ENCODE results near the gene ST6GALNAC3.
A peak's percentile ranks its signal among the peaks of the same experiment; 100 is the strongest.

ST6GALNAC3 gene

DNA sequence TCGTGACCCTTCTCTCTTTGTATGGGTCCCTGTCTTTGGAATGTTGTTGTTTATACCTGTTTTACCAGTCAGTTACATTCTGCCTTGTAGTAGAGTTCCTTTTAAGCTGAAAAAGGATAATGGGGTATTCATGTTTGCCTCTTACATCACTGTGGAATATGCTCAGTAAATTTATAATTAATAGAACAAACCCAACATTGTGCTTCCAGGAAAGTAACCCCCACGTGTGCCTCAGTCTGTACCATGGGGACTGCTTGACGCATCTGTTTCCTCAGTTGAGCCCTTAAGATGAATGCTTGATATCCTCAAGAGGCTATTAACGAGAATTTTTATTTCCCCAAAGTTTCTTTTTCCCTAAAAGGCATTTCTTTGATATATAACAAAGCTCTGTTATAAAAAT, 73.4 kb downstream of the ST6GALNAC3 start:
- DNase-seq = no peak

DNA sequence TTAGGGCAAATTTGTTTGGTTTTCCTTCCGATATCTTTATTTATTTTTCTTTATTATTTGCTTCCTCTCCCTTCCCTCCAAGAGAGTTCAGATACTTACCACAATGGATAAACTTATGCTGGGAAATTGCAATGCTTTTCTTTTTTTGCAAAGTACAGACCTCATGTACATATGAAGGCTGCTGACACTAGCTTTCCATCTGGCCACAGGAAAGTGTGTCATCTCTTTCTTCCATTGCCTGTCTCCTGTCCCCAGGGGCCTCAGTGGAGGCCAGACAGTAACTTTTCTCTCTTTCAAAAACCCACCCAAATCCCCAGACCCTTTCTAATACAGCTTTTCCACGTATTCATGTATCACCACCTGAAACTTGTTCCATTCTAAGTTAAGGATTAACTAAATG, 73.9 kb downstream of the ST6GALNAC3 start:
- DNase-seq = no peak

DNA sequence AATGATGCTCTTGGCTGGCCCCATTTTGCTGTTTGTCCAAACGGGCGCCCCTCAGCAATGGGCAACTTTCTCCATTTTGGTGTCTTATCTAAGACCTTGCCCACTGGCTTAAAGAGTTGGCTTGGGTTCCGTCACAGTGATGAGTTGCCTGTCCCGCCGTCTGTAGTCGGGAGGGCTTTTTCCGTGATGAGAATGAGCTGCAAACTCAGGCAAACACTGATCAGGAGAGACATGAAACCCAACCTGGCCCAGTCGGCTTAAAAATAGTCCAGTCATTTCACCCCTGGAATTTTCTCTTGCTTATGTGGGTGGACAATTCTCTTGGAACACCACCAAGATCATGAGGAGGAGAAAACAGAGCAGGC, 79.3 kb downstream of the ST6GALNAC3 start:
- DNase-seq = no peak

DNA sequence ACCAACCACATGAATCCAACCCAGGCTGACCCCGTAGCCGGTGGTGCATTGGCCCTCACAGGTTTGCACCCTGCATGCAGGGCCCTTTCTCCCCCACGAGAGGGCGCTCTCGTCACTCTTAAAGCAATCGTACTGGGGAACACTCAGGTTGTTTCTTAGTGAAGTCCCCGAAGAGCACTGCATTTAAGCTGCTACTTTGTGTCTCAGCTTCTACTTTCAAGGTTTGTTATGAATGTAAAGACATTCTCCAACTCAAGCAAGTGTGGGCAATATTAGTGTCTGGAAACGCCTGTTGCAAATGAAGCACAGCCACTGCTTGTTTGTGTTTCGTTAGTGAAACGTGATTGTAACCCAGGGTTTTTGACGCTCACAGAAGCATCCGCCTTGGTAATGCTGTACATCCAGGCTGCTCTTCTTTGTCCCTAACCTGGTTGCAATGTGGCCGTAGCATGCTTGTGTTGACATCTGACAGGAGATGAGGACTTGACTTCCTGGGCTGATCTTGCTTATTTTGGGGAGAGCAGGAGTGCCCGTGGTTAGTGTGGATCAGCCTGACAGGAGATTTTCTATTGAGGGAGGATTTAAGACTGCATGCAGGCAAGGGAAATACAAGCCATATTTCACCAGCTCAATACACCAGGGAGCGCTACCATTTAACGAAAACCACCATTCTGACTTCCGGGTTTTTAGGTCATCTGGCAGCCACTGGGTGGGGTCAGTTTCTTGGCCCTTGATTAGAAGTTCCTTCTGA, 79.8 kb downstream of the ST6GALNAC3 start:
- DNase-seq = peak; percentile 83

DNA sequence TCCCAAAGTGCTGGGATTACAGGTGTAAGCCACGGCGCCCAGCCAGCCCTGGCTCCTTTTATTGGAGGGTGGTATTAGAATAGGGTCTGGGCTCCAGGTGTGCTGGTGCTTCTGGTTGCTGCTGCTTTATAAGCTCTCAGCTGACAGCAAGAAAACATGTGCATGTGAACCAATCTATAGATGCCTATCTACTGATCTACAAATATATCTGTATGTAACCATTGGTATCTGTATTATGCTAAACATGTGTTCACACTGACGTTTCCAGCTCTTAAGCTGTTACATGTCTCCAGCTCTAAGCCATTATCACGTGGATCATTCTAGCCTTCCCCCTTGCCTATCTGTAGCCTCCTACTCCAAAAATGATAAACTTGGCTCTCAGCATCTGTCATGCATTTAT, 82.4 kb downstream of the ST6GALNAC3 start:
- DNase-seq = no peak

DNA sequence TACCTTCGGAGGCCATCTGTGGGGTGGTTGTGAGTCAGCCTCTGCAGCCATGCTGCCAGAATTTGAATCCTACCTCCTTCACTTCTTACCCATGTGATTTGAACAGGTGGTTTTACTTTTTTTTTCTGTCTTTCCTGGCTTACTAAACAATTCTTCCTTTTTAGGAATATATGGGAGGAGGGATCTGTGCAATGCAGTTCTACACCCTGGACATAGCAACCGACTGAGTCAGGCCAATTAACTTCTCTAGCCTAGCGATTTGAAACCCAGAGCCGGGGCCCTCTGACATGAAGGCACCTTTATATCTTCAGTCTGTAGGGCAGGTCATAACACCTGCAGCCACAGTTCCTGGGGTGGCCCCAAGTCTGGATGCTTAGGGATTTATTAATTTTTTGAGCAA, 83.6 kb downstream of the ST6GALNAC3 start:
- no peak for DNase-seq

DNA sequence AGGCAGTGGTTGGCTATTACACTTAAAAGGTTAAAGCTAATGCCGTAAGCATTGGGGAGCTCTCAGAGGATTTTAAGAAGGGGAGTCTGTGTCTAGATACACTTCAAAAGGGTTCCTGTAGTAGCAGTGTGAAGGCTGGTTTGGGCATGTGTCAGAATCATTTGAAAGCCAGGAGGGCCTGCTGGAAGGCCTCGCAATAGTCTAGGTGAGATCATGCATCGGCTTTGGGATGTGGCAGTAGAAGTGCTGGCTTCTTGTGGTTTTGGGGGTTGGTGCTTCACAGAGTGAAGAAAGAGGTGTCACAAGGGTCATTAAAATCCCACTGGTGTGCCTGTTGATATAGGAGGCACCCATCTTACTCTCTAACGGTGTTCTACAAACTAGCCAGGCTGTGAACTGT, 85.7 kb downstream of the ST6GALNAC3 start:
- DNase-seq = no peak

DNA sequence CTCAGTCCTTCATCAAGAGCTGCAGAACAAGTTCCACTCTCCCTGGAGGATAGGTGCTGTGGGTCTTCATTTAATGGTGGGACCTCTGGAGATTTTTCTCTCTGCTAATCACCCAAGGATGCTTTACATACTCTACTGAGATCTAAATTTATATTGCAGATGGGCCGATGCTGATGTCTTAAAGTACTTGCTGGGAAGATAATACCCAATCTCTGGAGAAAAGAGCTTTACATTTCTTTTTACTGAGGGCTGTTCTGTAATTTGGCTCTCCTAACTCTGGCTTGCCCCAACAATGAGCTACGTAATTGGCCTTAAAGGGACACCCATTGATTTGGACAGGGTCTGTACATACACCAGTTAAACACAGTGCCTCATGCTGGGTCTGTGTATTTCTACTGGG, 86.9 kb downstream of the ST6GALNAC3 start:
- DNase-seq = no peak

DNA sequence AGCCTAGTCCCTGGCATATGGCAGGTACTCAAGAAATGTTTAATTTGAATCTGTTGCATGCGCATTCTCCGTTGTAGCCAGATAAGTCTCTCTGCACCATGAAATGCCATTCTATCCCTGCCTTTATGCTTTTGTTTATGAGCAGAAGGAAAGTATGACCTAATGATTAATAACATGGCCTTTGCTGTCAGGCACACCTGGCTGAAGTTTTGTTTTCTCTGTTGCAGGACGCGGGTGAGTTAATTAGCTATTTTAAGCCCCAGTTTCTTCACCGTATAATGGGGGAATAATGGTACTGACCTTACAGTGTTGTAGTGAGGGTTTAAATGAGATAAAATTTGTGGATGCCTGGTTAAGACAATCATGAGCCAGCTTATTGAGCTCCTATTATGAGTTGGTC, 87.7 kb downstream of the ST6GALNAC3 start:
- no peak for DNase-seq

DNA sequence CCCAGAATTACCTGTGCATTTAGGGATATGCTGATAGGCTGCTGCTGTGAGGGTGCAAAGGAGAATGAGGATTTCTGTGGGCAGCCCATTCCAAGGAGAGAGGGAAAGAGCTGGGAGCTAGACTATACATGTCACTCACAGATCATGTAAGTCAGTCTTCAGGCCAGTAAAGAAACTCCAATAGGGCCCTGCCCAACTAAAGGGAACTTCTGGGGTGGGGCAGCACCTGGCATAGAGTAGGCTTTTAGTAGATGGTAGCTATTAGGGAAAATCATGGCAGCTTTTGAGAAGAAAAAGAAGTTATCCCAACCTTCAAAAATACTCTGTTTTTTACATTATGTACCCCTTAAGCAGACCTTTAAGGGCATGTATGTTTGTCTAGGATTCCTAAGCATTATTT, 89.6 kb downstream of the ST6GALNAC3 start:
- DNase-seq = no peak

DNA sequence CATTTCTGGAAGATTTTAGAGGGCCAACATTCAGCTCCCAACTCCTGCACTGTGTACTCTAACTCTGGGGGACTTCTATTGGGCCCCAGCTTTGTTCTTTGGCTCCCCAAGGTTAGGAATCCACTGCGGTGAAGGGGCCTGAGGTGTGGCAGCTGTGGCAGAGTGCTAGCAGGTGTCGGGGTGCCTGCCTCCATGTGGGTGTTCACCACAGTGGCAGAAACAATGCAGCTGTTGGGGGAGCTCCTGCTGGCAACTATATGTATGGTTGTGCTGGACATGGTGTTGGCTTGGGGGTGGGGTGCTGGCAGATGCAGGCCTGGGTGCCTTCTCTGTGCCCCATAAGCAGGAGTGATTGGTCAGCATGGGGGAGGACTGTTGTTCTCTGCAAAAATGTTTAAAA, 95.5 kb downstream of the ST6GALNAC3 start:
- no peak for DNase-seq

DNA sequence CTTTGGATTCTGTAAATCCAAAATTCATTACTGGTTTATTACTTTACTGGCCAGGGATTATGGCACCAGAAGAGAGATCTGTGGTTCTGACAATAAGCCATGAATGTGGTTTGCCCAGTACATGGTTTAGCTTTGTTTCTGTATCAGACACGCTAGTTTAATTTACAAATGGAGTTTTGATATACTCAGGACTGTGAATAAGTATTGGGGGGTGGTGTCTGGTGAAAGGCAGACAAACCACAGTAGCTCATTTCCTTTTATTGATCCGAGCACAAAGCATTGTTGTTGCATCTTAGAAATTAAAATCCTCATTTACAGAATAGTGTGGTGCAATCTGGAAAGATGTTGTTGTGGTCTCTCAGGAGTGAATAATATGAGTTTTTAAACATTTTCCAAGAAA, 96.0 kb downstream of the ST6GALNAC3 start:
- DNase-seq = no peak

DNA sequence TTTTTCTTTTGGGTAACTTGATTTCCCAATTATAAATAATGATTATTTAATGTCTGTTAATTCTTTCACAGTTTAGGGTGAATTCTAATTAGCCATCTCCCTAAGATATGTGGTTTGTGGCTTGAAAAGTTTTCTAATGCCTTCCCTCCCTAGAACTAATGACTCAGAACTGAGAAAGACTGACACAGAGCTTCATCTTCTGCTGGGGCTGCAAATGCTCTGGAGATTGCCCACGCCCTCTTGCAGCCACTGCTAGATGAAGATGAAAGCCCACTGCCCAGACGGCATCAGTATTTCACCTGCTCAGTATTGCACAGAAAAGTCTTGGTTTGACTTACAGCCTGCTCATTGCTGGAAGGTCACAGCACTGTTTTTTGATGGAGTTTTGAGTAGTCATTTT, 101.5 kb downstream of the ST6GALNAC3 start:
- peak; percentile 57 for DNase-seq

DNA sequence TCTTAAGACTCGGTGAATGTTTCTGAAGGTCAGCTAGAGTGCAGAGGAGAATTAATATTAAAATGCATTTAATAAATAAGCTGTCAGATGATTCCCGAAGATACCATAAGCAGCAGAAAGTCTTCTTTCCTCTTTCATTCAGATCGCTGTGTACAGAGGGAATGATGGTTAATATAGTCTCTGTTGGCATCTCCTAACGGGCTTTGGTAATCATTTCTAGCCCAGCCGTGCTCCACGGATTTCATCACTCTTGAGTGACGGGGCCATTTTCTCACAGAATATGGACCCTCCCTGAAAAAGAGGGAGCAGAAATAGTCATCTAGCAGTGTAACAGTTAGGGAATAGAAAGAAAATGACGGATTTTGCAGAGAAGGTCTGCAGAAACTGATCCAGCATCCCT, 103.1 kb downstream of the ST6GALNAC3 start:
- no peak for DNase-seq

DNA sequence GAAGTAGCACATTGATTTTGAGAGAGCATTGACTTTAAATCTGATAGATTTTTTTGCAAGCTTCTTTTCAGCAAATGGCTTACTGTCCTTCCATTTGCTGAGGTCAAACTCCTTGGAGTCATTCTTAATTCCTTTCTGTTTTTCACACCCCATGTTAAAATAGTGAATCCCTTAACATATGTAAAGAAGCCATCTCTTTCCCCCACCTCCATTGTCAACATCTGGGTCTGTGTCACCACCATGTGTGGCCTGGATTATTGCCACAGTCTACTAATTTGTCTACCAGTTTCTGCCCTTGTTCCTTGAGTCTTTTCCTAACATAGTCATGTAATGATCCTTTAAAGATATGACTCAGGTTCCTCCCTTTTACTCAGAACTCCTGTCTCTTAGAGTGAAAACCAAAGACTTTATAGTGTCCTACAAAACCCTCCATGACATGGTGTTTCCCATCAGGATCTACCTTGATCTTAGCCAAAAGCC, 104.7 kb downstream of the ST6GALNAC3 start:
- no peak for DNase-seq

DNA sequence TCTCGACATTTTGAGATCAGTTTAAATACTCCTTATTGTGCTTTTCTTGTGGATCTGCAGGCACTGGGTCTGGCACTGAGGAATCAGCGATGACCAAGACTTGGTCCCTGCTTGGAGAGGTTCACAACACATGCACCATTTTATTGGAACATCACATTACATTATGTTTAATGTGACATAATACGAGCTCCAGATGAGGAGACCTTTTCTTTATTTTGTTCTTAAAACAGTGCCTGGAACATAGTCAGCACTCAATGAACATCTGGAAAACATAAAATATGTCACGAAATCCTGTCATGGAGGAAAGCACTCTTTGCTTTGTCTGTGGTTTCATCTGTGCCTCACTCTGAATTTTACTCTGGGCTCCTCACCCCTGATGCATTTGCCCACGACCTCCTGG, 110.7 kb downstream of the ST6GALNAC3 start:
- DNase-seq = no peak

DNA sequence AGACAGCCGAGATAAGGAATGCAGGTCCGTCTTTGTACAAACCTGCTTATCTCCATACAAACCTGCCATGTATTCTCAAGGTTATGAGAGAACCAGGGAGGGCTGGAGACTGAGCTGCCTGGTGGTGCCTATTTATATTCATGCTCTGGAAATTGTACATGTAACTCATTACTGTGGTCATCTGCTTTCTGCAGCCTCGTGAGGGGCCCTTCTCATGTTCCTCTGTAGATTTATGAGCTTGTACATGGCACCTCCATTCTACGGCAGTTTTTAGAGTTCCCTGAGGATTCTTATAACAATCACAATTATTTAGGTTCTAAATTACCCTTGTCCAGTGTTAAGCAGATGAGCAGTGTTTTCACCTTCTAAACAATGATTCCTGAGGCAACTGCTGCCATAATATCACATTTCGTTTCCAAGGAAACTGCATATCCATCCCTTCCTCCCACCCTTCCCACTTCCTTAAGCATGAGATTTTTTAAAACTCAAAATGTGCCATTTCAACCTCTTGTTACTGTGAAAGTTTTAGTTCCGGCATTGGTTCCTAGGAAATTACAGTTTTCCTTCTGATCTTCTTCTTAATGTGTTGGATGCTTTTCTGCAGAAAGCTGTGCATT, 112.1 kb downstream of the ST6GALNAC3 start:
- no peak for DNase-seq

DNA sequence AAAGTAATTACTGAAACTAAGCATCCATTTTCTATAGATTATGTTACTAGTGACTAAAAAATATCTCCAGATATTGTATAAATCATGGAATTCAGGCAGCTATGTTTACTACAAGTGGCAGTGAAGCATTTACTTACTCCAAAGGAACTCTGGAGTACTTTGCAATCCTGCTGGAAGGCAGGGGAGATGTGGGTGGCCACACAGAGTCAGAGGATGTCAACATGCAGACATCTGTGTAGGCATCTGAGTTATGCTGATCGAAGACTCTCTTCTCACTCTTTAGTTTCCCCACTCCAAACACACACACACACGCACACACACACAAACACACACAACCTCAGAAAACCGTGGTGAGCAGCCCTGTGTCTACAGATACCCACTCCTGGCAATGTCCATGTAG, 112.9 kb downstream of the ST6GALNAC3 start:
- no peak for DNase-seq

DNA sequence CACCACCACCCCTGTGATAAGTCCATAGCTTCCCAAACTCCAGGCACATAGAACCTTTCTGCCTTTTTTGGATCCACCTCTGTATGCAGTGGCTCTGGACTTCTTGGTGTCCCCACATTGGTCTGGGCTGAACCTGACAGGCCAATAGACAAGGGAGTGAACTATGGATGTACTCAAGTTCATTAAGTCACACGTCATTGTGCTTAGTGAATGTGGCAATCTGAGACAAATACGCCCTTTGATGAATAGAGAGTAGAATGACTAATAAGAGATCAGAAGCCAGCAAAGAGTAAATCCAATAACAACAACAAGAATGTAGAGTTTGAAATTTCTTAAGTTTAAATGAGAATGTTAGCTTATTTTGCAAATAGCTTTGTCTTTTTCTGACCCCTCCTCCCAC, 114.8 kb downstream of the ST6GALNAC3 start:
- DNase-seq = no peak

DNA sequence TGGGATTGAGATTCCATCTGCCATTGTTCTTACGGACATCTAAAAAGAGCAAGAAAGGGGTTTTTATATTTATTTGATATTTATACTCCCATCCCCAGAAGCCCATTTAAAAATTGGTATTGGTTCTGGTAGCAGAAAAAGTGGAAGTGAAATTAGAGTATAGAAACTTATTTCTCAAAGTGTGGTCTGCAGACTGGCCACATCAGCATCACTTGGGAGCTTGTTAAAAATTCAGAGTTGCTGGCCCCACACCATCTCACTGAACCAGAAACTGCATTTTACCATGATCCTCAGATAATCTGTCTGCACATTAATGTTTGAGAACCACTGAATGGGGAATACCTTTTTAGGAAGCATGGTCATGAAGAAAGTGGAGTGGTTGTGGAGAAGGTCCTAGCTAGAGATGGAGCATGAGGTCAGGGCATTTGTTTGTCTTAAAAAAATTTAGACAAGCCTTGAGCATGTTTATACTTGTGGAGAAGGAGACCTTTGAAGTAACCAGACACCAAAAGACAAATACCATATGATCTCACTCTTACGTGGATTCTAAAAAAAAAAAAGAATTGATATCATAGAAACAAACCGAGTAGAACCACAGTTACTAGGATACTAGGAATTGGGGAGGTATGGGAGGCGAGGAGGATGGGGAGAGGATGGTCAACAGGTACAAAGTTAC, 116.3 kb downstream of the ST6GALNAC3 start:
- no peak for DNase-seq

DNA sequence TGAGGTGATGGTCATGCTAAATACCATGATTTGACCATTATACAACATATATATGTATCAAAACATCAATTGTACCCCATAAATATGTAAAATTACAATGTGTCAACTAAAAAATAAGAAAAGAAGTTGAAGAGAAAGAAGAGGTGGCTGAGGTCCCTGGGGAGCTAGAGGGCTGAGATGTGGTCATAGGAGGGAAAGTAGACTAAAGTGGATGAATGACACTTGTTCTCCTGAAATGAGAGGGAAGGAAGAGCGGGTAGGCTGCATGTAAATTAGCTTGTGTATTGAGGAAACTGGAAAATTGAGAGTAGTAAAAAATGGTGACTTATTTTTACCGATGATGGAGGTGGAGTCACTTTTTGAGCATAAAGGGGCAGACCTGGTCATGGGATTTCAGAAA, 117.0 kb downstream of the ST6GALNAC3 start:
- no peak for DNase-seq

DNA sequence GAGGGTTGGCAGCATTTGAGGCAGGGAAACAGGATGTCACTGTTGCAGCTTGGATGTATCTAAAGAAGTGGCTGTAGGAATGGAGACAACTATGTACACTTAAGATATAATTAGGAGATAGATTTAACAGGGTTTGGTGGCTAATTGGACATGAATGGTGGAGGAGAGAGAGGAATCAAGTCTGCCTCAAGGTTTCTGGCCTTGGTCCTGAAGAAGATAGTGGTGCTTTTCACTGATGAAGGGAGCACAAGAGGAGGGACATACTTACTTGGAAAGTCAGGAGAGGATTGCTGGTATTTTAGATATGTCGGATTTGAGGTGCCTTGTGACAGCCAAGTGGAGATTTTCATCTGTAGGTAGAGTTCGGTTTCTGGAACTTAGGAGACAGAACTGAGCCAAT, 123.9 kb downstream of the ST6GALNAC3 start:
- no peak for DNase-seq

DNA sequence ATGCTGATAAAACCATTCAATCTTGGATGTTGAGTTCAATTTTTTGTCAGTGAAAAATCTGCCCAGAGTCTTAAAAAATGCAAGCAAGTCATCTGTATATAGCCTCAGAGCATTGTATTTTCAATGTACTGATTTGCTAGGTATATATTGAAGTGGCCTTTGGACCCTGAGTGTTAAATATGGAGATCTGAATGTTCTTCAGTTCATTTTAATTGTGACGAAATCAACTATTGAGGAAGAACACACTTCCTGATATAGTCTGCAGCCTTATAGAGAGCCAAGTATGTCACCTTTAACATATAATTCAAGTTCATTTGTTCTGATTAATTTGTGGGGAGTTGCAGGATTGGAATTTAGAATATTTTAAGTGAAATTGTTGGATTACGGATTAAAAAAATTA, 128.1 kb downstream of the ST6GALNAC3 start:
- no peak for DNase-seq

DNA sequence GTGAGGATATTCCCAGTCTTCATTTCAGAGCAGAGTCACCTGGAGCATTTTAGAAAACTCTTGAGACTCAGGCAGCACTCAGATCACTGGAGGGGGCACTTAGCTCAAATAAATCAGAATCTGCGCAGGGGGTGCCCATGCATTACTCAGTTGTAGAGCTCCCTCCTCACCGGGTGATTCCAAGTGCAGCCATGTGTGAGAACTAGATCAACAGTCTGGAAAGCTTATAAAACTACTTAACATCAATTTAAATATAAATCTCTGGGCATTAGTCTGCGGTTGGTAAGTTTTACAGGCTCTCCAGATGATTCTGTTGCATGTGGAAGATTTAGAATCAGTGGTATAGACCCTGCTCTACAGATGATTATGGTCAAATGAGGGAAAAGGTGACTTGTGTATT, 128.6 kb downstream of the ST6GALNAC3 start:
- DNase-seq = no peak
